ENCODE results near the gene MCOLN2.
A peak's percentile ranks its signal among the peaks of the same experiment; 100 is the strongest.
"Not testable (repeated sequence)": the region's sequence is repeated elsewhere in the genome, so short reads cannot be mapped to it uniquely, and the experiment has no call there.

Gene MCOLN2

DNA sequence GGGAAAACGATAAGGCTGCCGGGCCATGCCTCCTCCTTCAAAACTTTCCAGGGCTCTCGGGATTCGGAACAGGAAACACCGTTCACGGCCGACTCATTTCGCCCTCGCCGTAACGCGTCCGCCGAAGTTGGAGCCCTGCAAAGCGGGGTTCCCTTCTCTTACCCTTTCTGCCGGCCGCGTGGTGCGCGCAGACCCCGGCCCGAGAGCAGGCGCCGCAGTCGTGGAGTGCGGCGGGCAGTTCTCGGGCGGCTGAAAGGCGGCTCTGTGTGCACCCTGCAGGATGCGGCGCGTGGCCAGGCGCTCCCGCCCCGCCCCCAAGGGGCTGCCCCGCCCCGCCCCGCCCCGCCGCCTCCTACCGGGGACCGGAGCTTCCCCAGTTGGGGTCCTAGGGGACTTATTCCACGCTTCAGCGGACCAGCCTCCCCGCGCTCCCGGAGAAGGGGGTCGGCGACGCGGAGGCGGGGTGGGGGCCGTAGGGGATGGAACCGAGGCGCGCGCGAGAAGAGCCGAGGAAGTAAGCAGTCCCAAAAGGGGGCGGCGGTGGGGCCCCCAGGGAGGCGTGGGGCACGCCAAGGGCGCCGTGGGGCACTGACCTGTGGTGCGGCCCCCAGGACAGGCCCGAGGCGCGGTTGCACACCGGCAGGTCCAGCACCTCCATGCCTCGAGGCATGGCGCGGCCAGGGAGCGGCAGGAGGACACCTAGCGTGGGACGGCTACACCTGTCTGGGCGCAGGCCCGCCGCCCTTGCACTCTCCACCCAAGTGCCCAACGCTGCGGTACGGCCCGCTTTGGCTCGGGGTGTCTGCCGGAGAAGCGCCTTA, at the start of gene MCOLN2:
Gene MCOLN2 (minus strand): TSS at position 268 of the 821 bp plus-strand sequence. CDS start 241 bp downstream, at position 27.
- DNase-seq (ENCODE audit: low read depth in 2 of 3, low spot score in 2 of 3): peak in 1 of 3 experiments; percentile 32

DNA sequence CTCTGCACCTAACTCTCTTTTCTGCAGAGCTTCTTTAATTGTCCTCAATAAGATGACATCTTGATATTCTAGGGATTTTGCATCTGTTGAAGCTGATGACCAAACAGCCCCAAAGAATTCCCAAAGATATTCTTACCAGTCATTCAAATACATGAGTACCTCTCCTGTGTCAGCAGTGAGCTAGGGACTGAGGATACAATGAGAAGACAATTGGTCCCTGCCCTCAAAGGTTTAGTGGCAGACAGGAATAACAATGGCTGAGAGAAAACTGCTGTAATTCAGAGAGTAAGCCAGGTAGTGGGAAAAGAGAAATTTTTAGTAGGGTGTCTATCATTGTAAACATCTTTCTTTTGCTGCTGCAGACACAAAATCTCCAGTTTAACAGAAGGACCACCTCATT, 45.5 kb upstream of the MCOLN2 start:
- no peak for DNase-seq (ENCODE audit: low read depth in 2 of 3, low spot score in 2 of 3)

DNA sequence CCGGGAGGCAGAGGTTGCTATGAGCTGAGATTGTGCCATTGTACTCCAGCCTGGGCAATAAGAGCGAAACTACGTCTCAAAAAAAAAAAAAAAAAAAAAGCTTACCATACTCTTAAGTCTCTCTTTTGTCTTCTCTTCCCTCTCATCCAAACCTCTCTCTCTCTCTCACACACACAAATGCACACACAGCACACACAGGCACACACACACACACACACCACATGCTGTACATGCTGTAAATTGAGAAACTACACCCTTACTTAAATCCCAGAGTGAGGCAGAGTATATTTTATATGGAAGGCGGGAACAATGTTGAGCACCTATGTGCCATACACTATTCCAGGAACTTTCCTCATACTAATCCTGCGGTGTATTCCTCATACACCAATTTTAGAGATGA, 44.9 kb upstream of the MCOLN2 start:
- no peak for DNase-seq (ENCODE audit: low read depth in 2 of 3, low spot score in 2 of 3)

DNA sequence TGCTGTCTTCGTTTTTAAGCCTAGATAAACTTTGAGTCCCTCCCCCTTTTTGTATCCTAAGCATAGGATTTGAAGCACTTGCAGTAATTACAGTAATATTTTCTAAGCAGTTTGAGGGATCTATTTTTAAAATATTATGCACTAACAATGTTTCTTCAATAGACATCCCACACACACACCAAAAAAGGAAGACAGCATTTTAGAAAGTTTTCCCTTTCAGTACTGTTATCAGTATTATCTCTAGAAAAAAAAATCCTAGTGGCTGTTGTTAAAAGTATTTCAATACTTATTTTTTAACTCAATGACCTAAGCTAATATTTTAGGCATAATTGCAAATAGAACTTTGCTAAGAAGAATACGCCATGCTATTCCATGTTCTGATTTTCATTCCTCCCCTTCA, 36.3 kb upstream of the MCOLN2 start:
- DNase-seq (ENCODE audit: low read depth in 2 of 3, low spot score in 2 of 3): no peak

DNA sequence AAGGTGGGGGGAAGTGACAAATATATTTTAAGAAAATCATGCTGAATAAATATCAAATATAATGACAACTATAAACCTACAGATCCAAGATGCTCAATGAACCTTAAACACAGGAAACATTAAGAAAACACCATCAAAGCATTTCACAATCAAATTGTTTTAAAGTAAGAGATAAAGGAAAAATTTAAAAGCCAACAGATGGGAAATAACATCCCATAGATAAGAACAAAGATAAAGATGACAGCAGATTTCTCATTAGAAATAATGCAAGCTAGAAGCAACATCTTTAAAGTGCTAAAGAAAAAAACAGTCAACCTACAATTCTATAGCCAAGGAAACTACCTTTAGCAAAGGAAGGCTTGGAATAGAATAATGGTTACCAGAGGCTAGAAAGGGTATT, 33.6 kb upstream of the MCOLN2 start:
- DNase-seq (ENCODE audit: low read depth in 2 of 3, low spot score in 2 of 3): no peak

DNA sequence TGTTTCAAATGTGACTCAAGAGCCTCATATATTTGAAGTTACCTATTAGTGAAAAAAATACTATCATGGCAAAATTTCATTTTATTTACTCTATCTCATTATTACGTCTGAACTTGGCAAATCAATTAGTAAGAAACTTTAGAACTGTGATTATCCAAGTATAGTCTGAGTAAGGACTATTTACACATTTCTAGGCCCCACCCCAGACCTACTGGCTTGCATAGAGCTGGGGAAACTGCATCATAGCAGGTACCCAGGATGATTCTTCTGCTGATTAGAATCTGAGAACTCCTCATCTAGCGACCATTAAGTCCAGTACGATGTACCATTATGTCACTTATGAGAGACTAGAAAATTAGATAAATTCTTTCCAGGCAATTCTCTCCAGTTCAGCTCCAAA, 31.2 kb upstream of the MCOLN2 start:
- no peak for DNase-seq (ENCODE audit: low read depth in 2 of 3, low spot score in 2 of 3)

DNA sequence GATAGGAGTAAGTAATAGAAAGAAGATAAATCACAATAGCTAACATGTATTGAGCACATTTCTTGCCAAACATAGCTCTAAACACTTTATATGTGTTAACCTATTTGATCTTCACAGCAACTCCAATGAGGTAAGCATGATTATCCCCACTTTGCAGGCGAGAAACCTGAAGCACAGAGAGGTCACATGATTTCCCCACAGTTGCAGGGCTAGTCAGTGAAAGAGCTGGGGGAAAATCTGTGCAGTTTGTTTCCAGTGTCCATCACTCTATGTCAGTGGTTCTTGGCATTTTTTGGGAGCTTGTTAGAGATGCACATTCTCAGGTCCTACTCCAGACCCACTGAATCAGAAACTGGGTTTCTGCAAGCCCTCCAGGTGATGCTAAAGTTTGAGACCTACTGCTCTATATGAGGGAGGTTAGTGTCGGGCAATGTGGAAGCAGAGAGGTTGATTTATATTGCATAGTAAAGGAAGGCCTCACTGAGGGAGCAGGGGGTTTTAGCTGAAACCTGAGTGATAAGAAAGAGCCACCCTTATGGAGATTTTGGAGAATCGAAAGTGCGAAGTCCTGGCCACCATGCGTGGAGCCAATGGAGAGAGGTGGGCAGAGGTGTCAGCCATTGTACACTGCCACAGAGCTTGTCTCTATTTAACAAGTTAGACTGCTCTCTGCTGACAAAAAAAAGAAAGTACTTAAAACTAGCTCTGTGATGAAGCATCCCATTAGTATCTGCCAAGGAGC, 30.5 kb upstream of the MCOLN2 start:
- DNase-seq (ENCODE audit: low read depth in 2 of 3, low spot score in 2 of 3): no peak

DNA sequence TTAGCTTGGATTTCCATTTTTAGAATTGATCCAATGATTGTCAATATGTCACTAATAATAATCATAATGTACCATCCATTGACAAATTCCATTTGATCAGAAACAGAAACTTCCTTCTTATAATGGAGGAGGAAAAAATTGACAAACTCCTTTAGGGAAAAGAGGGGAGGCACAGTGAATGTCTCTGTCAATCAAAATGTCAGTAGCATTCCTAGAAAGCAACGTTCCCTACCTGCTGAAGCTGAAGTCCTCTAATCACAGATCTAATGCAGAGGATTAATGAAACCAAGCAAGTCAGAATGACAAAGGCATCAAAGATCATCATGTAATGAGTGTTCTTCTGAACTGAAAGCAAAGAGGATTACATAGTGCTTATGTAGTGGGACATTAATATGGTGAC, 29.0 kb upstream of the MCOLN2 start:
- DNase-seq (ENCODE audit: low read depth in 2 of 3, low spot score in 2 of 3): no peak

DNA sequence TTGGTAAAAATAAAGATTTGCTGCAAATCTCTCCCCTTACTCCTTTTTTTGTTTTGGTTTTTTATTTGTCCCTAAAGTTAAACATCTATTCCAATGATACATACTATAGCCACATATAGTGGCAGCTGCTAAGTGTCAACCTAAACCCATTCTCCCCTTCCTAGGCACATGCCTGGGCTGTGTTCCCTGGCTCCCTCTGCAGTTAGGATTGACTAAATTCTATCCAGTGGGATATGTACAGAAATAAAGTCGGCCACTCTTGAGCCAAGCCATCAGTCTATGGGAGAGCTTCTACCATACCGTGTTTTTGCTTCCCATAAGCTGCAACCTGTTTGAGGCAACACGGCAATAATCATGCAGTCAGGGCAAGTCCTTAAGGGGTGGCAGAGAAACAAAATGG, 27.8 kb upstream of the MCOLN2 start:
- DNase-seq (ENCODE audit: low read depth in 2 of 3, low spot score in 2 of 3): no peak

DNA sequence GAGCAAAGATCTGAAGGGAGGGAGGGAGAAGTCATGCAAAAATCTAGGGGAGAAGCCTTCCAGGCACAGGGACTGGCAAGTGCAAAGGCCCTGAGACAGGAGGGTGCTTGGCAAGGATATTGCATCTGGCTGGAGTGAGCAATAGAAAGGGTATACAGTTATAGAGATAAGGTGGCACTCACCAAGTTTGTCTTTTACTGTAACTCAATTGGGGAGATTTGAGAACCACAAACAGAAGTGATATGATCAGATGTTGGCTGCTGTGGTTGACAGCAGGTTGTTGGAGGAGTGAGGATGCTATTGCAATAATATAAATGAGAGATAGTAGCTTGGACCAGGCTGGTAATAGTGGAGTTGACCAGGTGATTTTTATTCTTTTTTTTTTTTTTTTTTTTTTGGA, 25.8 kb upstream of the MCOLN2 start:
- DNase-seq (ENCODE audit: low read depth in 2 of 3, low spot score in 2 of 3): no peak

DNA sequence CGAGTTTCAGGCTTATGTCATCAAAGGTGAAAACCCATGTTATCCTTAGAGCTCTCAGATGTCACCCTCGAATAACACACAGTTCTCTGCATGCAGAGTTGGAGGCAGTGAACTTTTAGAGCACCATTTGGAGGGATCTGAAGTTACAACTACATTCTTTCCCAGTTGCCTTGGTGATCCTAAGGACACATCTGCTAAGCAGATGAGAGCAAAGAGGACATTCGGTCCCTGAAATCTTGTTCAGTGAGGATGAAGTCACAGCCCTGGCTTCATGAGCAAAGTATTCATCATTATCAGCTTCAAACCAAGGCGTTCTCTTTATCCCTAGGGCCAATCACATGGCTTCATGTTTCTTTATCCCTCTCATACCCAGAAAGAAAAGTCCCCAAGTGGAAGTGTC, 23.1 kb upstream of the MCOLN2 start:
- no peak for DNase-seq (ENCODE audit: low read depth in 2 of 3, low spot score in 2 of 3)

DNA sequence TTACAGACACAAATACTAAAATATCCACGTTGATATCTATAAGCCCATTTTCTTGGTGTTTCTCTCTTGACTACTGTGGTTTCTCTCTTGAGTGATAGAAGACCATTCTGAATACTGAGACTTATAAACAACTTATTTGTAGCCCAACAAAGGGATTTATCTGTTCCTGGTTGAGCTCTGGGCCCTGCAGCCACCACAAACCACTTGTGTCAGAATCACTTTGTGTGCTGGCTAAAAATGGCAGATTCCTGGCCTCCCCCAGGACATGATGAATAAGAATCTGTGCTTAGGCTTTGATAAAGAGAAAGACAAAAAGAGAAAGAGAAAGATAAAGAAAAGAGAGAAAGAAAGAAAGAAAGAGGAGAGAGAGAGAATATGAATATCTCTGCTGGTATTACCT, 18.9 kb upstream of the MCOLN2 start:
- DNase-seq (ENCODE audit: low read depth in 2 of 3, low spot score in 2 of 3): no peak

DNA sequence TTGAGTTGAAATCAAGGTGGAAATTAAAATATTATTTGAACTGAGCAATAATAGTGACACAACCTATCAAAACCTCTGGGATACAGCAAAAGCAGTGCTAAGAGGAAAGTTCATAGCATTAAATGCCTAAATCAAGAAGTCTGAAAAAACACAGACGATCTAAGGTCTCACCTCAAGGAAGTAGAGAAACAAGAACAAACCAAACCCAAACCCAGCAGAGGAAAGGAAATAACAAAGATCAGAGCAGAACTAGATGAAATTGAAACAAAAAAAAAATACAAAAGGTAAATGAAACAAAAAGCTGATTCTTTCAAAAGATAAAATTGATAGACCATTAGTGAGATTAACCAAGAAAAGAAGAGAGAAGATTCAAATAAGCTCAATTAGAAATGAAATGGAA, 8.7 kb upstream of the MCOLN2 start:
- not testable (repeated sequence) for DNase-seq (ENCODE audit: low read depth in 2 of 3, low spot score in 2 of 3)

DNA sequence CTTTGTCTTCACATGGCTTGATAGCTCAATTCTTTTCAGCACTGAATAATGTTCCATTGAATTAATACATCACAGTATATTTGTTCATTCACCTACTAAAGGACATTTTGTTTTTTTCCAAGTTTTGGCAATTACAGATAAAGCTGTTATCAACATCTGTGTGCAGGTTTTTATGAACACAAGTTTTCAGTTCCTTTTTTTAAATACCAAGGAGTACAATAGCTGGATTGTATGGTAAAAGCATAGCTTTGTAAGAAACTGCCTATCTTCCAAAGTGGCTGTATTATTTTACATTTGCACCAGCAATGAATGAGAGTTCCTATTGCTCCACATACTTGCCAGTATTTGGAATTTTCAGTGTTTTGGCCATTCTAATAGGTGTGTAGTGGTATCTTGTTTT, 4.8 kb upstream of the MCOLN2 start:
- DNase-seq (ENCODE audit: low read depth in 2 of 3, low spot score in 2 of 3): no peak

DNA sequence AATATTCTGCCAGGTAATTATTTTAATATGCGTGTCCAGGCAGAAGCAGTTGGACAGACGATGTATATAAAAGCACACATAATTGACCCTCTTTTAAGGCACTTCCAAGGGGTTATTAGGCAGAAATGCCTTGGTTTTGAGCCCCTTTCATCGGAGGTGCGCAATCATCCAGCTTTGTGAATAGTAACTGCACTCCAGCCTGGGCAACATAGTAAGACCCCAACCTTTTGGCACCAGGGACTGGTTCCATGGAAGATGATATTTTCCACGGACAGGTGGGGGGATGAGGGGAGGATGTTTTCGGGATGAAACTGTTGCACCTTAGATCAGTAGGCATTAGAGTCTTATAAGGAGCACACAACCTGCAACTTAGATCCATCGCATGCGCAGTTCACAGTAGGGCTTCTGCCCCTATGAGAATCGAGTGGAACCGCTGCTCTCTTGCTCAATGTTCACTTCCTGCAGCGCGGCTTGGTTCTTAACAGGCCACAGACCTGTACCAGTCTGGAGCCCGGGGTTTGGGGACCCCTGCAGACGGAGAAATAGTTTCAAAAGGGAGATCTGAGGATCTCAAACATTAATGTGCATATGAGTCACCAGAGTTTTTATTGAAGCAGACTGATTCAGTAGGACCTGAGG, 1.8 kb upstream of the MCOLN2 start:
- DNase-seq (ENCODE audit: low read depth in 2 of 3, low spot score in 2 of 3): no peak

DNA sequence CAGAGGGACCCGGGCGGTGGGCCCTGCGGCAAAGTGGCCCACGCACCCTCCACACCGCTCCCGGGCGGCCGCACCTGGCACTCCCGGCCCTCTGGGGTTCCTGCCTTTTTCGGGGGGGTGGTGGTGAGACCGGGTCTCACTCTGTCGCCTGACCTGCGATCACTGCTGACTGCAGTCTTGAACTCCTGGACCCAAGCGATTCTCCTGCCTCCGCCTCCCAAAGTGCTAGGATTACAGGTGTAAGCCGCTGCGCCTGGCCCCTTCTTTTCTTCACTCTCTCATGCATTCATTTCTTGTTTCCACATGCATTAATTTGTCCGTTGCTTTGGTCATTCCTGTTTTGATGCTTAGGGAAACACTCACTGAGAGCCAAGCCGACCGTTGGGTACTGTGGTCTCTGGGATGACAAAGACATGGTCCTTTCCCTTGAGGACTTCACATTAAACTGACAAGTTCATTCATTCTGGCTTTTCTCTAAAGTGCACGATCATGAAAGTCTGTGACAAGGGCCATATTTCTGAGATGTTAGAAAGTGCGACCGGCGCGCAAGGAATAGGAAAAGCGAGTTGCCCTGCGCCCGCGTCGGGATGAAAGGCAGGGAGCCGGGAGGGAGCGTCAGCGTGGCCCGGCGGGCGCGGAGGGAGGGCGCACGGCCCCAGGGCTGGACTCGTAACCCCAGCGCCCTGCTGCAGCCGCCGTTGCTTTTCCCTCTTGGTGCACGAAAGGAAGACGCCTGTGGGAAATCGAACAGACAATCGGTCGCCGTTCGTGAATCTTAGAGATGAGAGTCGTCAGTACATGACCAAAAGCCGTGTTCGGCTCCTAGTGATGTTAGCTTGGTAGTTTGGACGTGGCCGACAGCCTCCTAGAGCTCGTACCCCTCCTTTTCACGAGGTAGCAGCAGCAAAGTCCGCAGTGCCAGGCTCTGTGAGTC, 1.0 kb upstream of the MCOLN2 start:
- no peak for DNase-seq (ENCODE audit: low read depth in 2 of 3, low spot score in 2 of 3)

DNA sequence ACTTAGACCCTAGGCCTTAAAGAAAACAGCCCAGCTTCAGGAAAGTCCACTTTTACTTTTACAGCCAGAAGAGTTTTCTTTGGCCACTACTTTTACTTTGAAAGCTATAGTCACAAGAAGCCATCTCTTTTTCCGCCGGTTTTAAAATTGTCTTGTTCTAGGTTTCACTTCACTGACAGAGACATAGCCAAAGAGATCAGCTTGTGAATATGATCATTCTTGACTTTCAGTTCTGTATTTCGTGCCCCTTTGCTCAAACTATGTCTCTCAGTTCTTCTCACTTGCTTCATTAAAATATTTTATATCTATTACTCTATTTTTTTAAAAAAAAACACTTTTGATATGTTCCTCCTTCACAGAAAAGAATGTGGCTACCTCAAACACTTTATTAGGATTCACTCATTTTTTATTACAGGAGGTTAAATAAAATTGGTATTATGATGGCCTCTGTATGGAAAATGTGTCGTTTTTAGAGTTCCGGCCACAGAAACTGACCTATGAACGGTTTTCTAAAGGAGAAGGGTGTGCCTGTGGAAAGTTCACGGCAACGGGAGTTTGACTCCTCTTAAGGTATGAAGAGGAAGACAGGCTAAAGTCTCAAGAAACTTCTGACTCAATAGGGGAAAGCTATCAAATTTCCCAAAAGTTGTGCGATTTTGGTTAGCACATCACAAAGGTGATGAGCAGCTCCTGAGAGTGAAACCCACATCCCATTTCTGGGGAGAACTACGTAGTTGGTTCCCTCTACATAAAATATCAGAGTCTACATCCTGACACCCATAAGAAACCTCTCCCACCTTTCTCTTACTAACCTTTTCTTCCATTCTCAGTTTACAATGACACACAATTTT, 1.2 kb downstream of the MCOLN2 start:
- no peak for DNase-seq (ENCODE audit: low read depth in 2 of 3, low spot score in 2 of 3)

DNA sequence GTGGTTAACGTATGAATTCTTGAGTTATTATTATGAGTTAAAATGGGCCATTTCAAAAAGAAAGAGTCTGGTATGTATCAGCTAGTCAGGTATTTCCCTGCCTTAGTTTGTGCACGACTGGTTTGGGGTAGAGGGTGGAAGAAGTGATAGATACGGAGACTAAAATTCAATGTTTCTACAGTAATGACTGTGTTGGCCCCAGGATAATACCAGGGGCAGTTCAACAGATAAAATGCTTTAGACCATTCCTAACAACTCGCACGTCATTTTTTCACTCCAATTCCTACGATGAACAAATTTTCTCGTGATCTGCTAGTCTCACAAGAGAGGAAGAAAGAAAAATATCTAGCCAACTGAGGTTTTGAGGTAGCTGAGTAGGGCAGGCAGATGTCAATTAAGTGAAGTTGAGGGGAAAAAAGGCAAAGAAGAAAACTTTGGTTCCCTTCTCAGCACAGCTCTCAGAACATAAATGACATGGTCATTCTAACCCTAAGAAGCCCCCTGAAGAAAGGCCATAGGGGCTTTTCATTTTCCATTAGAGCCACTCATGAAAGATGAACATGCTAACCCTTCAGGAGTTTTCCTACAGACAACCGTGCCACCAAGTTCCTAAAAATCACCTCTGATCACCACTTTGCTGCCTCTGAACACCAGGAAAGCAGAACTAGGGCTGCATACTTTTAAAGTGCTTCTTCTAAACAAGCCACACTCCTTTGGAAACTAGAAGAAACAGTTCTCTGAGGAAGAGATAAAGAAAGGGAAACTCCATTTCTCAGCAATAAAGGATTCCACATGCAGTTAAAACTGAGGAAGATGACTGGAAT, 5.6 kb downstream of the MCOLN2 start:
- DNase-seq (ENCODE audit: low read depth in 2 of 3, low spot score in 2 of 3): no peak

DNA sequence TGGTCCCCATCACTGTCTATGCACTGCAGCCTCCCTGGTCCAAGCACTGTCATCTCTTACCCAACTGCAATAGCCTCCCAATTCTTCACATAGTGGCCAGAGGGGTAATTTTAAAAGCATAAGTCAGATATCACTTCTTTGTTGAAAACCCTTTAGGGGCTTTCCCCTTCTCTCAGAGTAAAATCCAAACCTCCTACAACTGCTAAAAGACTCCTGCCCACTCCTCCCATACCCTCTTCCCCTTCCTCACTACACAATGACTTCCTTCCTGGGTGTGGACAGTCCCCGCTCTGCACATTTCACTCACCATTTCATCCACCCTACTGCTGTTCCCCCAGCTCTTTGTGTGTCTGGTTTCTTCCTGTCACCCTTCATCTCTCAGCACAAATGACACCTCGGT, 8.3 kb downstream of the MCOLN2 start:
- DNase-seq (ENCODE audit: low read depth in 2 of 3, low spot score in 2 of 3): no peak

Data from activated CD8-positive, alpha-beta memory T cell treated with anti-CD3 and anti-CD28 coated beads for 48 hours (primary cell).